SKM-1 treated with dmso at 0.1 percent for 144 hours (cell line): Measurements from ENCODE around the gene PRUNE2.
A peak's percentile ranks its signal among the peaks of the same experiment; 100 is the strongest.

Source experiments
- DNase-seq: peaks from one replicate; lab custom pipeline; 2025; ENCODE audit not compliant: unreplicated experiment; lab: John Stamatoyannopoulos, UW

The PRUNE2 gene

DNA sequence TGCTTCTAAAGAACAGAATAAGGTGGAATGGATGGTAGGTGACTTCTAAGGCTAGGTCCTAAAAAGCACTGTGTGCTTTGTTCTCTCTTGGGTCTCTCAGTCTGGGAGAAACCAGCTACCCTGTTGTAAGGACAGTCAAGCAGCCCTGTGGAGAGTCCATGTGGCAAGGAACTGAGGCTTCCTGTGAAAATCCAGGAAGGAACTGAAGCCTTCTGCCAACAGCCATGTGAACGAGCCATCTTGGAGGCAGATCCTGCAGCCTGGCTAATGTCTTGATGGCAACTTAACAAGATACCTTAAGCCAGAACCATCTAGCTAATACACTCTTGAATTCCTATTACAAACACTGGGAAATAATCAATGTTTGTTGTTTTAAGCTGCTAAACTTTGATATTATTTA lies 241.8 kb downstream of the PRUNE2 start:
- no peak for DNase-seq

DNA sequence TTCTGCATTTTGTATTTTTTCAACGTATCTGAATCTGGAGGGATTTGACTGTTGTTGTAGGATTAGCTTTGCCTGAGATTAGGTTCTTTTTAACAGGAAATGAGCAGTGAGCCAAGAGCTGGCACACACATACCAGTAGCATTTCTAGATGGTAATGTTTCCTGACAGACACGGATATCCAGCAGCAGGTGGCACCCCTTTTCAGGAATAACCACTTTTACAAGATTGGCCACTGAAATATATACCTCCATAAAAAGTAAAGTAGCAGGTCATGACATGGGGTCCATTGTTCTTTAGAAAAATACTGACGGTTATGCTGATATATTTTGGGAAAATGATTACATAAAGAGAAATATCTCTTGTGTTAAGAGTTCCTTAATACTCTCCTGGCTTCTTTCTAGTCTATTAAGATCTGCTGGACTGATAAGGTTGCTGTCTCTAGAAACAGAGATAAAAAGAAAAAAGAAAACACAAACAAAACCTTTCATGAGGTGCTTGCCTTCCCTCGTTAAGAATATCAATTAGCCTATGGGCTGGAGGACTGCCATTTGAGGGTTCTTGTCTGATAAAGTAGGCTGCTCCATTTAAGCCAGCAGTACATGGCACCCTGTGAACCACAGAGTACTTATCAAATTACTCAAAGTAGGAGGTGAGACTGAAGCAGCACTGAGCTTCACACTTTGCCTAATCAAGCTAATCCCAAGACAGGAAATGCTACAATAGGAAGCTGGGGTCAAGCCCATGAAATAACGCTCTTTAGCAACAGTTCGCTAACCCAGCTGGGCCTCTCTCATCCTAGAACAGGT lies 243.2 kb downstream of the PRUNE2 start:
- peak; percentile 6 for DNase-seq

DNA sequence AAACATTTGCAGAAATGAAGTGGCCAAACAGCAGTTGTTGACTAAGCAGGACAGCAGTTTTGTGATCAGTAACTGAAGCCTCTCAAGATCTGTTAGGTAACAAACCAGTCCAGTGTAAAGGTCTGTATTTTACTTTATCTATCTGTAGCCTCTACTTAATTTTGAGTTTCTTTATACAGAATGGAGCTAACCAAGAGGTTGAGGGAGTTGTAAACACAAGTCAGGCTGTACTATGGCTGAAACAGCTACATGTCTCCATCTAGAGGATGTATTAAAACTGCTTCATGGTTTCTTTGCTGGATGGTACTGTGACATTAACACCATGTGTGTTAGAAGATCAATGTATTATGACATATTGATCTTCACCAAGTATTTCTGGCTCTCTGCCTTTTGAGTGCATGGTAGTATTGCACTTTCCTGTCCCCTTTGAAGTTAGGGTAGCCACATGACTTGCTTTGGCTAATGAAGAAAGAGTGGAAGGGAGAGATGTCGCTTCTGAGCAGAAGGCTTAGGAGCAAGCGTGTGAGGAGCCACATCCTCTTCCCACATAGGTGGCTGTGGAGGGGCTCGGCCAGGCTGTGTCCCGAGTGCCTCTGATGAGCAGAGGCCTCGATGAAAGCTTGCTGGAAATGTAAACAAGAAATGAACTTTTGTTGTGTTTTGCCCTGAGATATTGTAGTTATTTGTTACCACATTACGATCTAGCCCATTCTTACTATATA lies 247.2 kb downstream of the PRUNE2 start:
- peak; percentile 15 for DNase-seq

DNA sequence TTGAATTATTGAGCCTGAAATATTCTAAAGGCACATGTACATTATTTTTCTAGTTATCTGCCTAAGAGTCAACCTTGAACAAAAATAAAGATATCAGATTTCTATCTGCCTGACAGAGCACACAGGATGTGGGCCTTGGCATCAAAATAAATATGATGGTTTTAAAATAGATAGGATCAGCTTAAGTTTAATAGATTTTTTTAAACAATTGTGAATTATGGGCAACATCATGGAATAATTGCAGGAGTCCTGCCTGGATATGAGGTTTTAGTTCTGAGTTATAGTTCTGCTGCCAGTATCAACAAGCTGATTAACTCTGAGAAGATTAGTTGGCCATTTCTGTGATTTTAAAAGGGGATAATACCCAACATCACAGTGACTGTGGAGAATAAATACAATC lies 248.6 kb downstream of the PRUNE2 start:
- DNase-seq = no peak

DNA sequence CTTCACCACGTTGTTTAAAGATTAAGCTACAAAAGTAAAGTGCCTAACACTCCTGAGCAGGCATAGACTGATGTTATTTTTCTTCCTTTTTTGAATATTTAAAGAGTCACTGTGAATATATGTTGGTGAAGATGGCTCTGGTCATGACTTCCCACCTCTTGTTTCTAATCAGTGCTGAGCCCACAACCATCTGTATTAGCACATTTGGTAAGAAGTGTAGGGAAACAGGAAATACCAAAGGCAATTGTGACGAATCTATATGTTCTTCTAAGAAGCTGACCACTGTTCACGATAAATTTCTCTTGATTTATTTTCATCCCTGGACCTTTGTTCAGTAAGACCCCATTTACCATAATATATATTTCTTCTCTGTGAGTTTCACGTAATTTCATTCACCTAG lies 249.9 kb downstream of the PRUNE2 start:
- no peak for DNase-seq

DNA sequence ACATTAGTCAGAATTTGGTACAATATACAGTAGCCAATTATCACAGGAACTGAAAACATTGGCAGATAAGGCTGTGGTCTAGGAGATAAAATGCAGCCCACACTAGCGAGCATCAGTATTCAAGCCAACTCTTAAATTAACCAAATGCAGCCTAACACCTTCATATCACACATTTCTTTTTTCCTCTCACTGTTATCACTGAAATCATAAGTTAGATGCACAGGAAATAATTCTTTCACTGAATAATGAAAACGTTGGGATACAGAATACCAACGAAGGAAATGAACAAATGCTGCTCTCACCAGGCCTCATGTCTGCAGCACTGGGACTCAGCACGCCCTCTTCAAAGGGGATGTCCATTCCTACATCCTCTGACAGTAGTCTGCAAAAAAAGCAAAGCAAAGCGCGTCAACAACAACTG lies 250.8 kb downstream of the PRUNE2 start:
- DNase-seq = no peak

DNA sequence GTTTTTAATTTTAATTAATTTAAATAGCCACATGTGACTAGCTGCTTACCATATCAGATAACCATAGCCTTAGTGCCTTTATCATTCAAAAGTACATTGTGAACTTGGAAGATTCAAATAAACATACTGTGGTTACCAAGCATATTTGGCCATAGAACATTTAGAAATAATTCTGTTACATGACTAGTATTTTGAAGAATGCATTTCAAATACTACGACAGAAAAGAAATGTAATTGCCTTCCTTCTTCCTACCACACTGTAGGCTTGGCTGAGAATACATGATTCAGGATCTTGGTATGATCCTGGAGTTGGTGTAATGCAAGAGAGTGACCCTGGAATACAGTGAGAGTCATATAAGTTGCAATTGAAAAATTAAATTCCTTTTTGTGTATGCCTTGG lies 251.3 kb downstream of the PRUNE2 start:
- DNase-seq = no peak

DNA sequence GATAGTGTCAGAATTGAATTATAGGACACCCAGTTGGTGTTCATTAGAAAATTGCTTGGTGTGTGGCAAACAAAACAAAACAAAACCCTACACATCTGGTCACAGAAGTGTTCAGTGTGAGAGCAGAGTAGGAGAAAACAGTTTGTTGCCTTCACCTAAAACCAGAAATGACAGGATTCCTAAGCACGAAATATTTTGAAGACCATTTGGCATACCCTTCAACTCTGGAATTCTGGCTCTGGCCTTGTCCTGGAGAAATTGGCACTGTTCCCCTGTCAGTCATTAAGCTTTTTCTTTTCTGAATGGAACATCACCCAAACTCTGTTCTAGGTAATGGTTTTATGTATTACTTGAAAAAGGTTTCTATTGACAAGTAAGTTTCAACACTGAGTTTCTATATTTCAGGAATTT lies 251.9 kb downstream of the PRUNE2 start:
- no peak for DNase-seq

DNA sequence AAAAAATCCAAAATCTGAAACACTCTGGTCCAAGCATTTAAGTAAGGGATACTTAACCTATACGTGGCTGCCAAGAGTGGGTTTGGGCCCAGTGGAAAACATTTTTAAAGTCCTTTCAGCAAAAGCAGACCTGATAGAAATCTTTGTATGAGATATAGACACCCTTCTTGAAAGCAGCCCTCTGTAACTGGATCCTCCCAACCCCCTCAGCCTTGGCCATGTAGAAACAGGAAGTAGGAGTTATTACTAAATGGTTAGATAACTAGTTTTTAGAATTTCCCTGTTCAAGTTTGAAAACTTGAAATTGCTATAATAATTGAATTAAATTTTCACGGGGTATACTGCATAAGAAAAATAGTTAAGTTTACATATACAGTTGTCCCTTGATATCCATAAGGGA lies 253.0 kb downstream of the PRUNE2 start:
- peak; percentile 64 for DNase-seq

DNA sequence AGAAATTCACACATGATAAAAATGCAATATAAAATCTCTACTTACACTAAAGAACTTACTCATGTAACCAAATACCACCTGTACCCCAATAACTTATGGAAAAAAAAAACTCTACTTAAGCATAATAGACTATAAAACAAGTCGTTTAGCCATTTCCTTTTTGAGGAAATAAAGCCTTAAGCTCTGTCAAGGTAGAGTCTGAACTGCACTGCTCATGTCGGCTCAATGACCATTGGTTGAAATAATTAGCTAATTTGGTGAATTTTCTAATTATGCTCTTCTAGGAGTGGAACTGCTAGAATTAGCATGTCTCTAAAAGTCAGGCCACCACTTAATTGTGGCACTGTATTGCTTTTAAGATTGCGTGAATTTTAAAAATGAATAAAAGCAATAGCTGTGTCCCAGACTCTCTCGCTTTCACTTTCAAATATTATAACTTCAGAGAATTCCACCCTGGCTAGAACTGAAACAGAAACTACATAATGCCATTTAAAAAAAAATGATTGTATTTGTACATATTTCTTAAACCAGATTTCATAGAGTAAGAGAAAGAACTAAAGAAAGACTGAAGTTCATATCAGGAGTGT lies 254.7 kb downstream of the PRUNE2 start:
- no peak for DNase-seq

DNA sequence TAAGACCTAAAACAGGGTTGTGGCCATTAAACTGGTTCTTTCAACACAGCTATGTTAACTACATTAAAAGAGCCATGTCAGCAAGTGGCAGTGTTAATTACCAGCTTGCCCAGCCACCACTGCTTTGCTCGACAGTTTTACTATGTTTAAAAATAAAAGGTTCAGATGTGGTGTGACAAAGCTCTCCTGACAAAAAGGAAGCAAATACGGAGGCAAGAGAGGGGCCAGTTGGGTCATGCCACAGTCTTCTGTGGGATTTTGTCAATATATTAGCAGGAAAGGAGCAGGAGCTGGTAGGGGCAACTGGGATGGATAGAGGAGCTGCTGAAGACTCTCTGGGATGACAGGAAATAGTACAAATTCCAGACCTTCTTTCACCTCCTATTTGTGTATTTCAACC lies 255.2 kb downstream of the PRUNE2 start:
- DNase-seq = no peak

DNA sequence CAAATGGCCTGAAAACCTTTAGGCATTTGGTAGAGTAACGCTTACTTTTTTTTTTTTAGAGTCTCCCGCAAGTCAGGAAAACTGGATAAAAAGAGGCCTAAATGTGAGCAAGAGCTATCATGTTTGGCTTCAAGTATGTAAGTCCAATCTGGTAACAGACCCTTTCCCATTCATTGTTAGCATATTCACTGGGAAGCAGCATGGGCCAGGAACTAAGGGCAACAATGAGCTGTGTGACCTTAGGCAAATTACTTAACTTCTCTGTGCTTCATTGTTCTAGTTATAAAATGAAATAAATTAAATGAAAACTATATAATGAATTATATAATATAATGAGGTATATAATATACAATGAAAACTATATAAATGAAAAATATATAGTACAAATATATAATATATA lies 256.0 kb downstream of the PRUNE2 start:
- DNase-seq = no peak

DNA sequence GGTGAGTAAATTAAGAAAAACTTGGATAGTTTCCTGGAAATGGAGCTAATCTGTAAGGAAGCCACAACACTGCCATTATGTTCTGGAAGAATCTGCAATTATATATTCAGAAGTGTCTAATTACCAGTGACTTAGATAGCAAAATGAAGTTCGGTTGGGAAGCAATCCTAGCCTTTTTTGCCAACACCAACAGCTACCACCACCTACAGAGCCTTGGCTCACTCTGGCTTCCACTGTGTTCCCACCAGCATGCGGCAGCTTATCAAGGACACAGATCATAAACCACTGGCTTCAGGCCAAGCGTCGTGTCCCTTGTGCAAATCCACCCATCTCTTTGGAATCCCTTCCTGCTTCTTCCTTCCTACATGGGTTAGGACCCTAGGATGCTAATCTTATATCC lies 259.7 kb downstream of the PRUNE2 start:
- no peak for DNase-seq

DNA sequence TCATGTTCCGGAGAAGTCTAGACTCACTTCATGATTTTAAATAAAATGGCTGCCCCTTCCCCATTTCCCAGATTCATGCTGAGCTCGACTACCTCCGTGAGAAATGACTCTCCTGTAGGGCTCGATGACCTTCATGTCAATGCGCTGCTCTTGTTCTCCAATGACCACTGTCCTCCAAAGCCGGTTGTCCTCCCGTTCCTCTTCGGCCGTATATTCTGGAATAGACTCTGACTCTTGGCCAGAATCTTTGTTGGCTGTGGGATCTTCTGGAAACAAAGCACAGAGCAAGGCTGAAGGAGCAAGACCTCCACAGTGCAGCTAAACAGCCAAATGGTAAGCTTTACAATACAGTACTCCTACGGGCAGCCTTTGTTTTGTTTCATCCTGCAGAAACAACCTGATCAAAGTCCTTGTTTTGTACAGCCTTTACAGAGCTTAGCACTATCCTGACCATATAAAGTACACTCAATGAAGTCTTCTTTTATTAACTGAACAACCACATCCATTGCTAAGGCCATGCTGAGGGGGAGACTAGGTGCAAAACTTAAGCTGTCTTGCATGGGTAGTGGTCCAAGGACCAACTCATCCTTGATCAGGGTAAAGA lies 261.2 kb downstream of the PRUNE2 start:
- DNase-seq = no peak

DNA sequence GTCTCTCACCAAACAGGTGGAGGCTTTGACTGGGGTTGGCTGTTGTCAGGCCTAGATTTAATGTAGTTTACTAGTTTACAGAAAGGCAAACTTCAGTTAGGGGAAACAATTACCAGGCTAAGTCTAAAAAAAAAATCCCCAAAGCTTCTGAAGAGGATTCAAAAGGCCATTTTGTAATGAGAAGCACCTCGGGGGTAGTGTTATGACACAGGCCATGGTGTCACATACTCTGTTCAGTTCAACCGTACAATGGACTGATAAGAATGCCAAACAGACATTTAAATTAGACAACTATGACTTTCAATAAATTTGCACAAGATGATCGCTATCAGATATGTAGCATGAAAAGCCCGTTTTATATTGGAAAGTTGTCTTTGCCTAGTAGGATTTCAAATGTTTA lies 261.7 kb downstream of the PRUNE2 start:
- DNase-seq = no peak

DNA sequence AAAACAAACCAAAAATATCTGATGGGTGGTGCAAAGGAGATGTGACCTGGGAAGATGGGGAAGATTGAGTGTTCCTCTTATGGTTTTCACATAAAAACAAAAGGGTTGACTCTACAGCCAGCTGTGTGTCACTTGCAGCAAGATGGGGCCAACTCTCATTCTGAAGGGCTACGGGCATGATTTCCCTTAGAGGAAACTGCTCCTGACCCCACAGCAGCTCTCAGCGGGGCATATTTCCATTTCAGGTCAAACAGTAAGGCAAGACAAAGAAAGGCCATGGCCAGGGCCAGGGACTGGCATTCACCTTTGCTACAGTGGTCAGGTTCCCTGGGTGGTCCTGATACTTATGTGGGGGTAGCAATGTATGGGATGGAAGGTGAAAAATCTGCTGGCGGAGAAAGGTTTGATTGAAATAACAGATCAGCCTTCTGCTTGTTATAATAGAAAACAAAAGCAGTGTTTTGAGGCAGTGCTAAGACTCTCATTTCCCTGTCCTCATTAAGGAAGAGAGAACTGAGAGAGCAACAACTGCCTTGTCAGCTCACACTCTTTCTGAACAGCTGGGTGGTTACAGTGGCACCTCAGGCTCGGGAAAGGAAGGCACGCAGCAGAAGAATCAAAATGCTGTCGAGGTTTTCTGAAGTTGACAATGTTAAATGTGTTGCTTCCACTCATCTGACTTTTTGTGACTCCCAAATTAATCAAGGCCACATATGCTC lies 262.4 kb downstream of the PRUNE2 start:
- DNase-seq = no peak

DNA sequence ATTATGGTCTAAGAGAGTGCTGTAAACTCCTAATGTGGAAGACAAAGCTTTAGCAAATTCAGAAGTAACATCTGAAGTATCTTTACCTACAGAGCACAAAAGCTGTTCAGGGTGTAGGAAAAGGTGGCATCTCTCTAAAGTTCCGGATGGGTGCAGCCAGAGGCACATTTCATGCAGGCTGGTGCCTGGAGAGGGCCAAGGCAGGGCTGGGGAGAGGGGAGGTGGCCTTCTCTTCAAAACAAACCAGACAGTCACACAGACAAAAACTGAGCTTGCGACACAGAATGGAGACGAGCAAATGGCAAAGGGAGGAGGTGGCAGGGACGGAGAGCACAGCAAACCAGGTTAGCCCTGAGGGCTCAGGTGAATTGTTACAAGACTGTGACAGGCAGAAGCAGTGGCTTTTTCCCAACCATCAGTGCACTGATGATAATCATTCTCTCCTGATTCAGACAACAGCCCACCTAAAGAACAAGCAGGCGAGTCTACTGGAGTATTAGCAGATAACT lies 263.2 kb downstream of the PRUNE2 start:
- no peak for DNase-seq

DNA sequence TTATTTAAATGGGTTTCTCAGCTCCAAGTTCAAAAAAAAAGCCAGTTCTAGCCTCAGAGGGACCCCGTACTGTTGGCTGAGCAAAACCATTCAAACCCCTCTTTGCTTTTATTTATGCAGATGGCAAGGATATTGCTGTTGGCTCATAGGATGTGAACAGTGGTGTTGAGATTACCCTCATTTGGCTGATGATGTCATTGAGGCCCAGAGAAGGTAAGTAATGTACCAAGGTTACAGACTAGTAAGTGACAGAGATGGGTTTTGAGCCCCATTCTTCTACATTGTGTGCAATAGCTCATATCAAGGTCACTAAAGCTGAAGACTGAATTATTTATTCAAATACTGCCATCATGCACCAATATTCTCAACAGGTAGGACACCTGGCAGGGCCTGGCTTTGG lies 263.8 kb downstream of the PRUNE2 start:
- no peak for DNase-seq

DNA sequence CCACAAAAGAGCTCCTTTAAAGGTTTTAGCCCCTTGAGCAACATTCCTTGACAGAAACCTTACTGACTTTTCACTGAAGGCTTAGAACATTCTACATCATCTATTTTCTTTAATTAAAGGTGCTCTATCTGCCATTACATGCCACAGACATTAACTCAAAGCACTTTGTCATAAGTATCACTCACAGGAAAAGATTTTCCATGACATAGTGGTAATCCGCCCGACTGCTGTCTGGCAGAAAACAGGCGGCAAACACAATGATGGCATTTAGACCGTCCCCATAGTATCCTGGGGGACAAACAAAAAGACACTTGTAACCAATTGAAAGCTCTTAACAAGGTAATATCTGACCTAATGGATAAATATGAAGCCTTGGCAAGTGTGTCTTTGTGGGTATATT lies 267.9 kb downstream of the PRUNE2 start:
- no peak for DNase-seq

DNA sequence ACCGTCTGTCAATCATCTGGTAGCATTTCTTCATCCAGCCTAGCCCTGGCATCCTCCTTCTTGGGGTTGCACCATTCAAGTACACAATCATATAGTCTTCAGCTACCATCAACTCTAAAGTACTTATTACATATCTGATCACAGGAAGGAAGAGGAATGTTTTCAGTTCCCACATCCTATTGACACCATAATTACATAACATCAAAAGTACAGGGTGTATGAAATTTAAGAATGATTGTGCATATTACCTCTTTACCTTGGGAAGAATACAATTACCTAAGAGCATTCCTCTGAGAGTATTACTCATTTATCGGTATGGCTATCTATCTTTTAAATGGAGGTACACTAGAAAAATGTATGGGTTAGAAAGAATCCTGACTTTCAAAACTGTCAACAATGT lies 268.5 kb downstream of the PRUNE2 start:
- DNase-seq = no peak
